Measurements from ENCODE around the gene ECI2.
A peak's percentile ranks its signal among the peaks of the same experiment; 100 is the strongest.

The ECI2 gene

GRCh38 chr6:4134841-4135664, at the start of gene ECI2:
Gene ECI2, minus strand, starts transcription at chr6:4135575. Its CDS starts 15 bp downstream, at chr6:4135560.
- DNase-seq (ENCODE audit: low read depth), result peak; percentile 74

DNA sequence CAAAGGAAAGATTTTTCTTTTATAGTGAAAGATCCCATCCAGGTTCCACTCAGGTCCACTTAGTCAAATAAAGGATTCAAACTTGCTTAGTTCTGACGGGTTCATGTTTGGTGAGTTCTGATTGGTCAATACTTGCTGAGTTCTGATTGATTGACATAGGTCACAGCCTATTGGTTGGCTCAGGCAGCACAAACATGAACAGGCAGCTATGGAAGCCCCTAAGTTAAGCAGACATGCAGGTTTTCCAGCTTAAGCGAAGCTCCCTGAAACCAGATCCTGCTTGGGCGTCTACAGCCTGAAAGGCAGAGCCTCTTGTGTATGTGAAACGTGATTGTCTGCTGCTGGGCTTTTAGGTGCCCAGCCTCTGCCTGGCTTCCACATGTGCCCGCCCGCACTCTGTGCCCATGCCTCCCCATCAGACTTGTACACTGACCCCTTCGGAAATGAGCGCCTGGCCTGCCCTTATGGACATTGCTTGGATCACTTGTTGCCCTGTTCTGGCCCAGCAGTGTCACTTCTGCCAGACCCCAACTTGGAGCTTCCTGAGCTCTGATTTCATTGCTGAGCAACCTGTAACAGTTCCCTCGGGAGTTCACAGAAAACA, 45.4 kb upstream of the ECI2 start:
- DNase-seq (ENCODE audit: low read depth), result peak; percentile 53

GRCh38 chr6:4179960-4180651, 44.7 kb upstream of the ECI2 start:
- DNase-seq (ENCODE audit: low read depth), result no peak

DNA sequence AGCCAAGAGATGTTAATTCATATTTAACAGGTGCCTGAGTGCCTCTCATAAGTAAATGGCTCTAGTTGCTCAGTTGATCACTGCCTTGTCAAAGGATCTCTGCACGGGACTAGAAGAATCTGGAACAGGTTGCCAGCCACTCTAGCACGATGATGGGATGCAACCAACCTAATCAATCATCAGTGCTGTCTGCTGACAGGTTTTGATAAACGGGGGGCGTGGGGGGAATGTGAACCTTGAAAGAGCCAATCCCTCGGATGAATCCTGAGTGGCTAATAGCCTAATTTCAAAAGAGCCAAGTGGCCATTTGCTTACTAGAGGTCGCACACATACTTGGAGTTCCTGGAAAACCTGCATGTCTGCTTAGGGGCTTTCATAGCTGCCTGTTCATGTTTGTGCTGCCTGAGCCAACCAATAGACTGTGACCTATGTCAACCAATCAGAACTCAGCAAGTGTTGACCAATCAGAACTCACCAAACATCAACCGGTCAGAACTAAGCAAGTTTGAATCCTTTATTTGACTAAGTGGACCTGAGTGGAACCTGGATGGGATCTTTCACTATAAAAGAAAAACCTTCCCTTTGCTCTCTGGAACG, 43.5 kb upstream of the ECI2 start:
- DNase-seq (ENCODE audit: low read depth), result no peak

- no peak for DNase-seq (ENCODE audit: low read depth)
These were observed 41.5 kb upstream of the ECI2 start for GRCh38 chr6:4176907-4177306.

GRCh38 chr6:4174042-4174441, 38.7 kb upstream of the ECI2 start:
- DNase-seq (ENCODE audit: low read depth), result peak; percentile 12

DNA sequence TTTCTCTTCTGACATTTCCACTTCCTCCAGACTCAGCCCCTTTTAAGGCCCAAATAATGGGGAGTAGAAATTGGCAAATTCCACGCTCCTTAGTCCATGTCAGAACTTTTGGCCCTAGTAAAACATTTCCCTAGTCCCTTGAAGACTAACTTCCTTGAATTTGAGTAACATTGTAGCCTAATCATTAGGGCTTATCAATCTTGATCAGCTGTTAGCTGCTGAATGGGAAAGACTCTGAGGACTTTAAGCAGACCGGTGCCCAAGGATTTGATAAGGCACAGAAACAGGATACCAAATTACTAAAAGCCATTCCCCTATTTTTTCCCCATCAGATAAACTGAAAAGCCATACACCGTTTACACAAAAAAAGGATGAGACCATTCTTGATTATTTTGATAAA, 37.0 kb upstream of the ECI2 start:
- no peak for DNase-seq (ENCODE audit: low read depth)

GRCh38 chr6:4170297-4170696, 34.9 kb upstream of the ECI2 start:
- DNase-seq (ENCODE audit: low read depth), result no peak

DNA sequence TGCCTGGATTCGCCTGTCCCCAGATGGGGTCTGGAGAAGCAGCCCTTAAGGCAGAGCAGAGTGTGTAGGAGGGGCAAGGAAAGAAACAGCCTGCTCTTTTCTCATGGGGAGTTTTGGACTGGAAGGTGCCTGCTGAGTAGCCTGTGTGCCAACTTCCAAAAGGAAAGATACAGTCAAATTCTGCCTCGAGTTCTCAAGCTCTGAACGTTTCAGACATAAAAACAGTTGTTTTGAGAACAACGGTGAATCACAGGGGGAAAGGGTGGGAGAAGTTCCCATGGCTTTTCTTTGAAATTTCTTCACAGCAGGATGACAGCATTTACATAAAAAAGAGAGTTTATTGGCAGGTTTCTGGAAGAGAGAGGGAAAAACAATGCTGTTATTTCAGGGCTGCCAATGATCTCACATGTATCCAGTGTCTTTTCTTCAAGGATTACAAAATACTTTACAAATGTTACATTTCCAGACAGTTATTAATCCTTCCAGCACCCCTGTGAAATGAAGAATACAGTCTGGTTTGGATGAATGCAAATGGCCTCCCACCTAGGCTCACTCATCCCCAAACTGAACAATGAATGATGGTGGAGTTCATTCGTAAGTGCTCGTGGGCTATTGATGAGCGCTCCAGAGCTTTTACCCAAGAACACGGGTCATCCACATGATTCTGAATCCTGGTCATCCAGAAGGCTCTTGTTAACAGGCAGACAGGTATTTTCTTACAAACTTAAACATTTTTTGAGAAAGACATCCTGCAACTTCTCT, 33.8 kb upstream of the ECI2 start:
- DNase-seq (ENCODE audit: low read depth), result peak; percentile 23

DNA sequence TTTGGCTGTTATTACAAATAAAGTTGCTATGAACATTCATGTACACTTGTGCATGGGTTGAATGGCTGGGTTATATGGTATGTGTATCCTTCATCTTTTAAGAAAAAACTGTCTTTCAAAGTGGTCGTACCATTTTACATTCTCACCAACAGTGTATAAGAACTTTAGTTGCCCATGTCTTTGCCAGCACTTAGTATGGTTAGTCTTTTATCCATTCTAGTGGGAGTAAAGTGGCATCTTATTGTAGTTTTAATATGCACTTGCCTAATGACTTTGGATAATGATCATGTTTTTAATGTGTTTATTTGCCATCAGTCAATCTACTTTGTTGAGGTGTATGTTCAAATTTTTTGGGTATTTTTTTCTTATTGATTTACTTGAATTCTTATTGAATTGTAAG, 32.5 kb upstream of the ECI2 start:
- no peak for DNase-seq (ENCODE audit: low read depth)

DNA sequence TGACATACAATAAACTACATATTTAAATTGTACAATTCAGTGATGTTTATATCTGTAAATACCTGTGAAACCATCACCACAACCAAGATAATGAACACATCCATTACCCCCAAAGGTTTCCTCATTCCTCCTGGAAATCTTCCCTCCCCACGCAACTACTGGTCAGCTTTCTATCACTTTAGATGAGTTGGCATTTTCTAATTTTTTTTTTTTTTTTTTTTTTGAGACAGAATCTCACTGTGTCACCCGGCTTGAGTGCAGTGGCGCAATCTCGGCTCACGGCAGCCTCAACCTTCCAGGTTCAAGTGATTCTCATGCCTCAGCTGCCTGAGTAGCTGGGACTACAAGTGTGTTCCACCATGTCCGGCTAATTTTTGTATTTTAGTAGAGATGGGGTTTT, 31.7 kb upstream of the ECI2 start:
- no peak for DNase-seq (ENCODE audit: low read depth)

DNA sequence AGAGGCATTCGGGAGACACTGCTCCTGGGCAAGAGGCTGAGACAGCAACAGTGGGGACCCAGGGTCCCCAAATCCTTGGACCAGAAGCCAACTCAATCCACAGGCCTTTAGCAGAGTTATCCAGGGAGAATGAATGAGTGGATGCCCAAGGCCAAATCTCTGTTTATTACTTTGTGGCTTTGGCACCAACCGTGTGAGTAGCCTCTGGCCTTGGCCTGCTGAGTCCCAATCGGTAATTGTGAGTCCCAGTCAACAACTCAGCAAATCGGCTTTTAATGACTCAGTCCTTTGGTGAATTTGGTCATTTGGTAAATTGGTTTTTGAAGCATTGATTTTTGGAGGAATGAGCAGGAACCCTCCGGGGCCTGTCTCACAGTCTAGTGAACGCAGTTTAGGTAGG, 29.1 kb upstream of the ECI2 start:
- no peak for DNase-seq (ENCODE audit: low read depth)

DNA sequence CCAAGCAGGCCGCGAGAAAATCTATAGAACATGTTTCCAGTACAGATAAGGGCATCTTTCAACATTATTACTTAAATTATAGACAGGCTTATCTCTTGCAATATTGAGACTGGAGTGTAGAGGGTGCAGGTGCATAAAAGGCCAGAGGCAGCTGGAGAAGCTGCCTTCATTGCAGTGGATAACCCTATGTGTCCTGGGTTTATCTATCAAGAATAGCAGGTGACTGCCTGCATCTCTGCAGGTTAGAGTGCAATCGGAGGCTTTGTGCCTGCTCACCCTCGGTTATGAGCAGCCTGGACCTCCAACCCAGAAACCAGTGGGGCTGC, 28.7 kb upstream of the ECI2 start:
- no peak for DNase-seq (ENCODE audit: low read depth)

GRCh38 chr6:4163408-4164116, 28.2 kb upstream of the ECI2 start:
- DNase-seq (ENCODE audit: low read depth), result no peak

DNA sequence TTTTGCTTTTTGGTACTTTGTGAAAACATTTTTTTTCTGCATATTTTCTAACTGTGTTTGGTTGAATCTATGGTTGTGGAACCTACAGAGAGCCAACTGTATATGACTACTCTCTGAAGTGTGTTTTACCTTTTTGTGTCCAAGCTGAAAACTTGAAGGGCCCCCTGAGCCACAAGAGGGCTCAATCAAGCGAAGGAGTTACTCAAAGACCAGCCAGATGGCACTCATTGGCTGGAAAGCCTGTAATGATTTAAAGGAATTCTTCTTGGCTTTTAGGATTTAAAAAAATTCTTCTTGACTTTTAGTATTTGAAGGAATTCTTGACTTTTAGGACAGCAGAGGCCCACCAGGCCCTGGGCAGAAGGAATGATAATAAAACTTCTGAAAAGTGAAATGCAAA, 27.0 kb upstream of the ECI2 start:
- DNase-seq (ENCODE audit: low read depth), result peak; percentile 9

- DNase-seq (ENCODE audit: low read depth), result no peak
These were observed 24.1 kb upstream of the ECI2 start for GRCh38 chr6:4159491-4159890.

- no peak for DNase-seq (ENCODE audit: low read depth)
These were observed 22.1 kb upstream of the ECI2 start for GRCh38 chr6:4157506-4157905.

DNA sequence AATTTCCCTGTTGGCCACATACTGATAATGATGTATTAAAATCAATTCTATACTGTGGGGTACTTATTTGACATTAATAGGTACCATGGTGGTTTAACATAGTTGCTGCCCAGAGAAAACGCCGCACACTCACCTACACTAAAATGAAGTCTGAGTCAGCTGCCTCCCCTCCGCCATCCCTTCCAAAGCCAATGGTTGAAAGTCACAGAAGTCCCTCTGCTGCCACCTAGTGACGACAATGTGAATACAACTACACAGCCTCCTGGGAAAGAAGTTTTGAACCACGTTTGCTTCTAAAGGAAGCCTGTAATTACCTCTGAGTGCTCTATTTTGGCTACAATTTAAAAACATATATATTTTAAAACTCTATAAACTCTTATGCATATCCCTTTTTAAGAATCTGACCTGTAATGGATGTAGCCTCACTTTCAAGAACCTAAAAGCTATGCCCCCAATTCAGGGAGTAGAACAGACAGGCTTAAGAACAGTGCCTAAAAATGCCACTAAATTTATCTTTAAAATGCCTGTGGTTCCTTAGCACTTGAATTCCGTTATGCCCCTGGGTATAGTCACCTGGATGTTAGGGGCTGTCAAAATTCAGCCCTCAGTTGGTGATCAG, 20.6 kb upstream of the ECI2 start:
- DNase-seq (ENCODE audit: low read depth), result peak; percentile 85

DNA sequence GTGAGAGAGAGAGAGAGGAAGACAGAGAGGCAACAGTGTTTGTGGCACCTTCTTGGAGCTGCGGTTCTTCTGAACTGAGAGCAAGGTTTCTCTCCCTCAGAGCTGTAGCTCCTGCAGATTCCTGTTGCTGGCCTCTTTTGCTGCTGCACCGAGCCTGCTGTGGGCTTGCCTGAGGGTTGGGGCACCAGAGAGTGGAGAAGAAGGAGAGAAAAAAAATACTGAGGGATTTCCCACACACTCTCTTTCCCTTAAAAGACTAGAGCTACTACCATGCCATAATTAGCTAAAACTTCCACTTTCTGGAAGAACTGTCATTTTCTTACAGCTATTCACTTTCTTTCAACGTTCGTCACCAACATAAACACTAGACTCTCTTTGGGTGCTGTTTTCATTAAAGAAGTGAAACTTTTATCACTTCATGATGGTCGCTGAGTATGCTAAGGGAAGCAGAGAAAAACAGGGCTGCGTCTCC, 18.2 kb upstream of the ECI2 start:
- no peak for DNase-seq (ENCODE audit: low read depth)

- no peak for DNase-seq (ENCODE audit: low read depth)
These were observed 9.7 kb upstream of the ECI2 start for GRCh38 chr6:4145083-4145482.

GRCh38 chr6:4139272-4139671, 3.9 kb upstream of the ECI2 start:
- DNase-seq (ENCODE audit: low read depth), result no peak
